Motor neuron (in vitro differentiated cells): Measurements from ENCODE around the gene GNB1L. TPM values are rescaled to one million over a fixed set of nuclear protein-coding genes. Genes with fewer than 3 reads are reported as not detected.
"Not testable (repeated sequence)": the region's sequence is repeated elsewhere in the genome, so short reads cannot be mapped to it uniquely, and the experiment has no call there.

ENCODE experiments used
- ATAC-seq, 8 experiments: fragments of 200-7000 bp; cut with Tn5 transposase; replicated peaks in 6 of 8; 2 replicates each; pipeline ENCODE4 v1.8.0; 2021; ENCODE audit warnings: mild to moderate bottlenecking in 8 of 8, moderate library complexity in 8 of 8
- H3K27ac ChIP-seq, 2 donors: fragments of 250-450 bp; sonication (Bioruptor Pico); 2 replicates each; pipeline ENCODE4 v1.9.0; 2021; ENCODE audit warnings: antibody characterized with exemption in 2 of 2, mild to moderate bottlenecking in 2 of 2, moderate library complexity in 1 of 2
- H3K4me1 ChIP-seq, 2 donors: fragments of 250-450 bp; sonication (Bioruptor Pico); replicated peaks in 1 of 2; 2 replicates each; pipeline ENCODE4 v1.6.1; 2021; ENCODE audit warnings: antibody characterized with exemption in 2 of 2, mild to moderate bottlenecking in 2 of 2, moderate library complexity in 1 of 2
- H3K4me3 ChIP-seq, 5 donors: fragments of 250-450 bp; sonication (Bioruptor Pico); 2 replicates each; pipeline ENCODE4 v1.9.0; 2021; ENCODE audit warnings: antibody characterized with exemption in 5 of 5, mild to moderate bottlenecking in 5 of 5, moderate library complexity in 4 of 5
- WGBS, 10 experiments: fragments of 450-650 bp; shearing (Covaris generic); methylation state at CpG; one replicate each; pipeline ENCODE4 v1.0.0; 2022; 5-methylcytosine and 5-hydroxymethylcytosine counted together
- in situ Hi-C, 9 experiments: fragments of 400-800 bp; cut with MboI; loops; one replicate each; pipeline ENCODE4 v1.15.0; 2021; ENCODE audit warnings: low sequenced_read_pairs in 9 of 9, low pct_unique_long_range_greater_than_20kb in 2 of 9; ENCODE audit not compliant: unreplicated experiment in 9 of 9
- total RNA-seq, 8 experiments: library from RNA; unstranded; fragments of 300-600 nt; gene quantifications; 2 replicates each; pipeline versions ENCODE4 v1.2.3 to v1.2.4, GENCODE V29; 2022

Gene GNB1L
- total RNA-seq, 8 experiments from 2014 or later = 5.6 to 7.2 (median 6.4) TPM

DNA sequence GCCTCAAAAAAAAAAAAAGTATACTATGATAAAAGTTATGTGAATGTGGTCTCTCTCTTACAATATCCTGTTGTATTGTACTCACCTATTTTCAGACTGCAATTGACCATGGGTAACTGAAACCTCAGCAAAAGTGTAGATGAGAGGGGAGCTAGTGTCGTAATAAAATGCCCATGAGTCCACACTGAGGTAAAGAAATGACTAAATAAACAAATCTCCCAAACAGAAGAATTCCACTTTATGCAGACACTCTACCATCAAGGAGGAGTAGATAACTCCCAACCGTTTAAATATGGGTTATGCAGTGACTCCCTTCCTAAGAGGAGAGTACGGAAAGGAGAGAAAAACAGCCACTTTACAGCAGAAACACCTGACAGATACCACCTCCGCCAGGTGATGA, 14.6 kb downstream of the GNB1L start:
- in situ Hi-C loops = no loop called here
- no peak overlapping the region for H3K27ac ChIP-seq
- peak in 2 of 8 experiments; percentile 69 to 71 for ATAC-seq
- peaks cover 12 to 17% of the 10 kb centered on the region in 2 donors for H3K4me1 ChIP-seq
- no peak overlapping the region for H3K4me3 ChIP-seq
- 7 to 100% (median 62%) methylated on average over 1 to 3 of the region's 4 CpGs; no CpG with 5 or more reads in 2 of the 10 experiments for WGBS, 10 experiments

DNA sequence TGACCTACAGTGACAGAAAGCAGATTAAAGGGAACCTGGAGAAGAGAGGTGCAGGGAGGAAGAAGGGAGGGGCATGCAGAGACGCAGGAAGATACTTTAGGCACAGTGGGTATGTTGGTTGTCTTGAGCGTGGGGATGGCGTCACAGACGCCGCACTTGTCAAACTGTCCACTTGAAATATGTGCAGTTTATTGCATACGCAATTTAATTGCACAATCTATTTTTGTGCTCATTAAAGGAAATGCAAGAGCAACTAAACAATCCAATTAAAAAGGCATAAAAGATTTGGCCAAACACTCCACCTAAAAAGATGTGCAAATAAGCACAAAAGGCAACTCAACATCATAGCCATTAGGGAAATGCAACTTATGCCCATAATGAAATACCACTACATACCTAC, 16.8 kb downstream of the GNB1L start:
- Histone ChIP-seq H3K27ac (peak overlapping the region in 1 of 2 donors; percentile 12), H3K4me3 (no peak overlapping the region), H3K4me1 (peaks cover 7 to 11% of the 10 kb centered on the region in 2 donors)
- in situ Hi-C loops = no loop called here
- ATAC-seq = no peak
- 88 to 100% (median 98%) methylated on average over 2 to 6 of the region's 6 CpGs; no CpG with 5 or more reads in 2 of the 10 experiments for WGBS, 10 experiments

- Histone ChIP-seq H3K27ac (no peak overlapping the region), H3K4me1 (no peaks in the 10 kb centered on the region), H3K4me3 (no peak overlapping the region)
- in situ Hi-C loops = no loop called here
- no peak for ATAC-seq
Observed at GRCh38 chr22:19836512-19836911, 18.2 kb downstream of the GNB1L start.

GRCh38 chr22:19834599-19834998, 20.1 kb downstream of the GNB1L start:
- Histone ChIP-seq H3K4me3 (no peak overlapping the region), H3K4me1 (no peaks in the 10 kb centered on the region), H3K27ac (no peak overlapping the region)
- in situ Hi-C loops = no loop called here
- no peak for ATAC-seq

DNA sequence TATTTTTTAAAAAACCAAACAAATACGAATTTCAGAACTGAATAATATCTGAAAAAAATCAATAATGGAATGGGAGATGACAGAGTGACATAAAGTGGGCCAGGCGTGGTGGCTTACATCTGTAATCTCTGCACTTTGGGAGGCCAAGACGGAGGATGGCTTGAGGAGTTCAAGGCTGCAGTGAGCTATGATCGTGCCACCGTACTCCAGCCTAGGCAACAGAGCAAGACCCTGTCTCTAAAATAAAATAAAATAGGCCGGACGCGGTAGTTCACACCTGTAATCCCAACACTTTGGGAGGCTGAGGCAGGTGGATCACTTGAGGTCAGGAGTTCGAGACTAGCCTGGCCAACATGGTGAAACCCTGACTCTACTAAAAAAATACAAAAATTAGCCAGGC, 21.3 kb downstream of the GNB1L start:
- WGBS, 10 experiments = 65 to 97% (median 84%) methylated on average over 2 to 8 of the region's 9 CpGs
- H3K4me3 ChIP-seq, H3K27ac ChIP-seq, H3K4me1 ChIP-seq, ATAC-seq, in situ Hi-C loops: not testable (repeated sequence)

DNA sequence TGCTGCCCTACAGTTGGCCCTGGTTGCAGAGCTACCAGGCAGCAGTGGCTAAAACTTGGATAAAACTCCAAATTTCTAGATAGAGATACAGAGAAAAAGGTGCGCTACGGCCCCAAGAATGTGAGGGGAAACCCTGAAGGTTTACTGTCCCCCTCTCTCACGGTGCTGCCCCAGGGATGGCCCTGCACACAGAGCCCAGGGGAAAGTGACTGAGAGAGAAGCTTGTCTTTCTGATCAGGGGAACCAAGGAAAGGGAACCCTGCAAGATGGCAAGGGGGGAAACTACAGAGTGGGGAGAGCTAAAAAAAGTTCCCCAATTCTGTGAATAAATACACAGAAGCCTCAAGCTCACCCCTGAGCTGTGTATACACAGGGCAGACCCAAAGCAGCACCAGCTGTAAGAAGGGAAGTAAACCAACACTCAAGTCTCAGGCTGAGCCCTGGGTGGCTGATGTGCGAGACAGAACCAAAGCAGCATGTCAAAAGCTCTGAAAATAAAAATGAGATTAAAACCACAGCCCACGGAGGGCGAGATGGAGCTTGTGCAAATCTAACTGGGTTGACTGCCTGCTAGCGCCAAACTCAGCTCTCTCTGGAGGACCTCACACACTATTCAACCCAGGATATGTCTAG, 22.1 kb downstream of the GNB1L start:
- Histone ChIP-seq H3K4me1 (no peaks in the 10 kb centered on the region), H3K4me3 (no peak overlapping the region), H3K27ac (peak overlapping the region in 1 of 2 donors; percentile 49)
- in situ Hi-C loops = no loop called here
- no peak for ATAC-seq
- WGBS, 10 experiments = 44 to 91% (median 80%) methylated on average over 1 to 7 of the region's 7 CpGs; no CpG with 5 or more reads in 1 of the 10 experiments

GRCh38 chr22:19831979-19832378, 22.7 kb downstream of the GNB1L start:
- in situ Hi-C loops = not testable (repeated sequence)

GRCh38 chr22:19831016-19831415, 23.7 kb downstream of the GNB1L start:
- Histone ChIP-seq H3K4me3 (no peak overlapping the region), H3K4me1 (no peaks in the 10 kb centered on the region), H3K27ac (no peak overlapping the region)
- in situ Hi-C loops = no loop called here
- WGBS, 10 experiments = 71 to 100% (median 95%) methylated on average over 1 to 6 of the region's 6 CpGs; no CpG with 5 or more reads in 4 of the 10 experiments
- ATAC-seq = no peak

More at GRCh38 chr22:19831979-19832378, 22.7 kb downstream of the GNB1L start:
- H3K4me3 ChIP-seq, H3K4me1 ChIP-seq, ATAC-seq: not testable (repeated sequence)
- 42 to 100% (median 92%) methylated on average over 1 to 2 of the region's 3 CpGs; no CpG with 5 or more reads in 4 of the 10 experiments for WGBS, 10 experiments
- H3K27ac ChIP-seq = peak overlapping the region in 1 of 2 donors; percentile 49

GRCh38 chr22:19828035-19828401, 26.7 kb downstream of the GNB1L start:
- H3K4me1 ChIP-seq = no peaks in the 10 kb centered on the region
- H3K27ac ChIP-seq = no peak overlapping the region
- in situ Hi-C loops = no loop called here
- no peak for ATAC-seq
- 0 to 96% (median 76%) methylated on average over 1 to 2 of the region's 2 CpGs; no CpG with 5 or more reads in 1 of the 10 experiments for WGBS, 10 experiments
- no peak overlapping the region for H3K4me3 ChIP-seq

DNA sequence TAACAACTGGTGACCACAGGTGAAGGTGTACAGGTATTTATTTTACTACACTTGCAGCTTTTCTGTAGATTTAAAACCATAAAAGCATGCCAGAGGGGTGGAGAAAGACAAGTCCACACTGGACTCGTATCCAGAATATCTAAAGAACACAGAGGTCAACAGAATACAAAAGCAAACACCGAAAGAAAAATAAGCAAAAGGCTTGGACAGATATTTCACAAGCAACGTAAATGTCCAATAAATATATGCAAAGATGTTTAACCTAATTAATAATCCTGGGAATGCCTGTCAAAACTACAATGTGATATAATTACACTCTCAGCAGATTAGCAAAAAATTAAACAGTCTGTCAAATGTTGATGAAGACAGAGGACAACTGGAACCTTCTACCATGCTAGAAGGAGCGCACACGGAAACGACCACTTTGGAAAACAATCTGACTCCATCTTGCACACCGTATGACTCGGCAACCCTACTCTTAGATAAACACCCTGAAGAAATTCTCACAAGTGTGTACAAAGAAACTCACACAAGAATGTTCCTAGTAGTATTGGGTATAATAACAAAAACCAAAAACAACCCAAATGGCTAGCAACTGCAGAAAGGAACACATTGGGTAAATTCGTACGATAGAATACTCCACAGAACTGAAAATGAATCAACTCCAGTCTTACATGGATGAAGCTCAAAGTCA, 27.2 kb downstream of the GNB1L start:
- Histone ChIP-seq H3K27ac (no peak overlapping the region), H3K4me3 (no peak overlapping the region), H3K4me1 (no peaks in the 10 kb centered on the region)
- 67 to 94% (median 83%) methylated on average over 2 to 10 of the region's 10 CpGs for WGBS, 10 experiments
- in situ Hi-C loops = no loop called here
- no peak for ATAC-seq

GRCh38 chr22:19826619-19826950, 28.1 kb downstream of the GNB1L start:
- WGBS, 10 experiments = 0 to 100% (median 40%) methylated on average over 1 to 2 of the region's 2 CpGs; no CpG with 5 or more reads in 1 of the 10 experiments
- Histone ChIP-seq H3K27ac (no peak overlapping the region), H3K4me1 (no peaks in the 10 kb centered on the region), H3K4me3 (no peak overlapping the region)
- ATAC-seq = no peak
- in situ Hi-C loops = no loop called here

DNA sequence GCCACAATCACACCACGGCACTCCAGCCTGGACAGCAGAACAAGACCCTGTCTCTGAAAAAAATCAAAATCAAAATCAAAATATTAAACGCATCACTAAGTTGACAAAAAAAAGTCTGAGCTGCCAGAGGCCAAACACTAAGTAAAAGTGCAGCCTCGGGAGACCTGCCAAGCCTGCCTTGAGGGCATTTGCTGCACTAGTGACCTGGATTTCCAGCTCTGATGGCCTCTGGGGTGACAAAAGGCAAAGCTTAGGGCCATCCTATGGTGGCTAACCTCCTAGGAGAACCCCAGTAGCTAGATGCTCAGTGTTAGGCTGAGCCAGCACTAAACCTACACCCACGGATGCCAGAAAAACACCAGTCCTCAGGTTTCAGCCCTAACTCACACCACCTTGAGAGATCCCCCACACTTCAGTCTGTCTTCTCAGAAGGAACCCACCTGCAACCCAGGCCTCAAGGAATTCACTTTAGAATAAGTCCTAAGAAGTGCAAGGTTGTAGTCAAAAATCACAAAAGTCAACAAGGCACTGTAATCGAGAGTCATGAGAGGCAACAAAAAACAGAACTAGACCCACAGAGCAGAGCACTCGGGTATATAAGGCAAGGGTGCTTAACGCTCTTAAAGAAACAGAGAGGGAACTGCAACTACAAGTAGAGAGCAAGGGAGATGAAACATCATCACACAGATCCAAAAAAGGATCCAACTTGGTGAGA, 28.6 kb downstream of the GNB1L start:
- in situ Hi-C loops = no loop called here

GRCh38 chr22:19824926-19825339, 29.7 kb downstream of the GNB1L start:
- in situ Hi-C loops = no loop called here
- Histone ChIP-seq H3K4me3 (no peak overlapping the region), H3K27ac (no peak overlapping the region), H3K4me1 (no peaks in the 10 kb centered on the region)
- no peak for ATAC-seq
- WGBS, 10 experiments = 86 to 100% methylated on average over 1 to 2 of the region's 8 CpGs; no CpG with 5 or more reads in 8 of the 10 experiments

More for the DNA sequence above, 28.6 kb downstream of the GNB1L start:
- H3K4me1 ChIP-seq = no peaks in the 10 kb centered on the region
- no peak for ATAC-seq
- H3K4me3 ChIP-seq = no peak overlapping the region
- WGBS, 10 experiments = 60 to 100% (median 91%) methylated on average over 1 to 7 of the region's 7 CpGs; no CpG with 5 or more reads in 2 of the 10 experiments
- no peak overlapping the region for H3K27ac ChIP-seq
